Measurements from ENCODE around the gene MCOLN1. TPM values are rescaled to one million over a fixed set of nuclear protein-coding genes. Genes with fewer than 3 reads are reported as not detected.

The MCOLN1 gene
- total RNA-seq, 2 experiments from 2014 or later = 7.8 to 18.3 TPM

- H3K27ac ChIP-seq (ENCODE audit: low read depth, low read length, poor library complexity, severe bottlenecking) = no peak overlapping the region
- no peaks in the 10 kb centered on the region for H3K4me1 ChIP-seq (ENCODE audit: insufficient read depth, low read length, poor library complexity, severe bottlenecking)
- ChIA-PET CTCF (ENCODE audit: unreplicated experiment) (no interaction called here), POLR2A (no interaction called here)
- H3K36me3 ChIP-seq (ENCODE audit: insufficient read depth, low read length) = no peaks in the 10 kb centered on the region
- no peak for TF ChIP-seq EZH2phosphoT487 (IDR thresholded peaks at IDR 0.05; ENCODE audit: borderline replicate concordance, low read depth, low read length)
- no peaks in the 10 kb centered on the region for H3K79me2 ChIP-seq (ENCODE audit: insufficient read depth, low read depth, low read length)
- no peak for DNase-seq (ENCODE audit: low spot score)
- H4K20me1 ChIP-seq (ENCODE audit: insufficient read depth, low read length) = no peaks in the 10 kb centered on the region
- H2AFZ ChIP-seq (ENCODE audit: low read length) = no peak overlapping the region
- no TSS peak for BruUV-seq (replicated peaks)
- H3K9me2 ChIP-seq (ENCODE audit: insufficient read depth, low read length) = no peaks in the 10 kb centered on the region
- intact Hi-C loops (cut with micrococcal nuclease; ENCODE audit: unreplicated experiment) = no loop called here
- no peak overlapping the region for H3K4me3 ChIP-seq (ENCODE audit: low read depth, low read length, poor library complexity, severe bottlenecking)
- H3K9me3 ChIP-seq (ENCODE audit: low read length) = no peaks in the 10 kb centered on the region
- H3K4me2 ChIP-seq (ENCODE audit: low read length) = no peak overlapping the region
Measured at GRCh38 chr19:7578127-7578526, 55.7 kb downstream of the MCOLN1 start.

GRCh38 chr19:7579182-7579581 lies 56.8 kb downstream of the MCOLN1 start:
- CTCF ChIA-PET (ENCODE audit: unreplicated experiment) = no interaction called here
- Histone ChIP-seq H2AFZ (ENCODE audit: low read length) (no peak overlapping the region), H3K4me3 (ENCODE audit: low read depth, low read length, poor library complexity, severe bottlenecking) (no peak overlapping the region), H4K20me1 (ENCODE audit: insufficient read depth, low read length) (no peaks in the 10 kb centered on the region), H3K27ac (ENCODE audit: low read depth, low read length, poor library complexity, severe bottlenecking) (no peak overlapping the region), H3K9me3 (ENCODE audit: low read length) (no peaks in the 10 kb centered on the region), H3K79me2 (ENCODE audit: insufficient read depth, low read depth, low read length) (no peaks in the 10 kb centered on the region), H3K36me3 (ENCODE audit: insufficient read depth, low read length) (no peaks in the 10 kb centered on the region), H3K9me2 (ENCODE audit: insufficient read depth, low read length) (no peaks in the 10 kb centered on the region), H3K4me1 (ENCODE audit: insufficient read depth, low read length, poor library complexity, severe bottlenecking) (no peaks in the 10 kb centered on the region), H3K4me2 (ENCODE audit: low read length) (no peak overlapping the region)
- TF ChIP-seq EZH2phosphoT487 (IDR thresholded peaks at IDR 0.05; ENCODE audit: borderline replicate concordance, low read depth, low read length) (no peak), CTCF (conservative IDR thresholded peaks at IDR 0.05; ENCODE audit: low read length) (no peak)
- POLR2A ChIA-PET = no interaction called here
- intact Hi-C loops (cut with micrococcal nuclease; ENCODE audit: unreplicated experiment) = no loop called here
- BruUV-seq (replicated peaks) = no TSS peak
- DNase-seq (ENCODE audit: low spot score) = no peak

GRCh38 chr19:7582446-7582845 lies 60.0 kb downstream of the MCOLN1 start:
- H3K9me3 ChIP-seq (ENCODE audit: low read length) = no peaks in the 10 kb centered on the region
- DNase-seq (ENCODE audit: low spot score) = no peak
- H3K4me2 ChIP-seq (ENCODE audit: low read length) = no peak overlapping the region
- no peak overlapping the region for H3K4me3 ChIP-seq (ENCODE audit: low read depth, low read length, poor library complexity, severe bottlenecking)
- TF ChIP-seq EZH2phosphoT487 (IDR thresholded peaks at IDR 0.05; ENCODE audit: borderline replicate concordance, low read depth, low read length) (no peak), CTCF (conservative IDR thresholded peaks at IDR 0.05; ENCODE audit: low read length) (no peak)
- no peak overlapping the region for H2AFZ ChIP-seq (ENCODE audit: low read length)
- BruUV-seq (replicated peaks) = no TSS peak
- no peaks in the 10 kb centered on the region for H3K9me2 ChIP-seq (ENCODE audit: insufficient read depth, low read length)
- no peak overlapping the region for H3K27ac ChIP-seq (ENCODE audit: low read depth, low read length, poor library complexity, severe bottlenecking)
- intact Hi-C loops (cut with micrococcal nuclease; ENCODE audit: unreplicated experiment) = no loop called here
- no peaks in the 10 kb centered on the region for H3K36me3 ChIP-seq (ENCODE audit: insufficient read depth, low read length)
- no peaks in the 10 kb centered on the region for H3K79me2 ChIP-seq (ENCODE audit: insufficient read depth, low read depth, low read length)
- no peaks in the 10 kb centered on the region for H4K20me1 ChIP-seq (ENCODE audit: insufficient read depth, low read length)
- ChIA-PET CTCF (ENCODE audit: unreplicated experiment) (no interaction called here), POLR2A (no interaction called here)
- H3K4me1 ChIP-seq (ENCODE audit: insufficient read depth, low read length, poor library complexity, severe bottlenecking) = no peaks in the 10 kb centered on the region

Small RNAs within 50 kb of the gene (small RNA-seq; reads per million reads assigned to genes)
- gene AC008878.2 = not detected

Other genes with a start within 250 kb of the MCOLN1 start
- gene INSR, start 228.2 kb upstream of the MCOLN1 start, total RNA-seq (2014; rRNA removed; shearing (Covaris generic)) = 57.7 and 90.3 TPM in 2 replicates
- gene INSR, start 228.2 kb upstream of the MCOLN1 start, total RNA-seq (2022) = 74.0 and 83.0 TPM in 2 replicates
- 45.8 and 48.1 TPM in 2 replicates for gene ARHGEF18, start 173.7 kb upstream of the MCOLN1 start, total RNA-seq (2014; rRNA removed; shearing (Covaris generic))
- gene ARHGEF18, start 173.7 kb upstream of the MCOLN1 start, total RNA-seq (2022) = 55.2 and 59.3 TPM in 2 replicates
- not detected in 2 replicates for gene PEX11G, start 33.6 kb upstream of the MCOLN1 start, total RNA-seq (2014; rRNA removed; shearing (Covaris generic))
- not detected in 2 replicates for gene PEX11G, start 33.6 kb upstream of the MCOLN1 start, total RNA-seq (2022)
- gene ZNF358, start 6.5 kb upstream of the MCOLN1 start, total RNA-seq (2014; rRNA removed; shearing (Covaris generic)) = not detected in 2 replicates
- gene ZNF358, start 6.5 kb upstream of the MCOLN1 start, total RNA-seq (2022) = not detected in 2 replicates
- gene PNPLA6, start 13.1 kb downstream of the MCOLN1 start, total RNA-seq (2014; rRNA removed; shearing (Covaris generic)) = 50.6 and 54.3 TPM in 2 replicates
- 92.4 and 93.0 TPM in 2 replicates for gene PNPLA6, start 13.1 kb downstream of the MCOLN1 start, total RNA-seq (2022)
- gene CAMSAP3, start 73.2 kb downstream of the MCOLN1 start, total RNA-seq (2014; rRNA removed; shearing (Covaris generic)) = 1.1 and 1.6 TPM in 2 replicates
- gene CAMSAP3, start 73.2 kb downstream of the MCOLN1 start, total RNA-seq (2022) = 1.9 and 2.8 TPM in 2 replicates
- gene XAB2, start 106.9 kb downstream of the MCOLN1 start, total RNA-seq (2014; rRNA removed; shearing (Covaris generic)) = 35.0 and 36.6 TPM in 2 replicates
- gene XAB2, start 106.9 kb downstream of the MCOLN1 start, total RNA-seq (2022) = 39.7 and 39.9 TPM in 2 replicates
- 48.8 and 65.4 TPM in 2 replicates for gene PET100, start 107.2 kb downstream of the MCOLN1 start, total RNA-seq (2014; rRNA removed; shearing (Covaris generic))
- gene PET100, start 107.2 kb downstream of the MCOLN1 start, total RNA-seq (2022) = 111 and 118 TPM in 2 replicates
- 0.82 TPM in 1 of 2 replicates, not detected in the other for gene PCP2, start 111.1 kb downstream of the MCOLN1 start, total RNA-seq (2014; rRNA removed; shearing (Covaris generic))
- gene PCP2, start 111.1 kb downstream of the MCOLN1 start, total RNA-seq (2022) = 2.0 and 2.1 TPM in 2 replicates
- gene STXBP2, start 114.5 kb downstream of the MCOLN1 start, total RNA-seq (2014; rRNA removed; shearing (Covaris generic)) = 27.7 and 43.0 TPM in 2 replicates
- gene STXBP2, start 114.5 kb downstream of the MCOLN1 start, total RNA-seq (2022) = 121 and 138 TPM in 2 replicates
- not detected in 2 replicates for gene RETN, start 146.4 kb downstream of the MCOLN1 start, total RNA-seq (2014; rRNA removed; shearing (Covaris generic))
- gene RETN, start 146.4 kb downstream of the MCOLN1 start, total RNA-seq (2022) = not detected in 2 replicates
- 0.22 and 0.28 TPM in 2 replicates for gene MCEMP1, start 154.5 kb downstream of the MCOLN1 start, total RNA-seq (2014; rRNA removed; shearing (Covaris generic))
- not detected in 2 replicates for gene MCEMP1, start 154.5 kb downstream of the MCOLN1 start, total RNA-seq (2022)
- 78.4 and 91.5 TPM in 2 replicates for gene TRAPPC5, start 158.2 kb downstream of the MCOLN1 start, total RNA-seq (2014; rRNA removed; shearing (Covaris generic))
- 115 and 150 TPM in 2 replicates for gene TRAPPC5, start 158.2 kb downstream of the MCOLN1 start, total RNA-seq (2022)
- gene FCER2, start 179.5 kb downstream of the MCOLN1 start, total RNA-seq (2014; rRNA removed; shearing (Covaris generic)) = 3.3 and 3.7 TPM in 2 replicates
- 3.9 and 4.6 TPM in 2 replicates for gene FCER2, start 179.5 kb downstream of the MCOLN1 start, total RNA-seq (2022)
- not detected in 2 replicates for gene CLEC4G, start 209.5 kb downstream of the MCOLN1 start, total RNA-seq (2014; rRNA removed; shearing (Covaris generic))
- gene CLEC4G, start 209.5 kb downstream of the MCOLN1 start, total RNA-seq (2022) = not detected in 2 replicates
- not detected in 2 replicates for gene CD209, start 224.9 kb downstream of the MCOLN1 start, total RNA-seq (2014; rRNA removed; shearing (Covaris generic))
- gene CD209, start 224.9 kb downstream of the MCOLN1 start, total RNA-seq (2022) = not detected in 2 replicates
- not detected in 2 replicates for gene CLEC4M, start 240.6 kb downstream of the MCOLN1 start, total RNA-seq (2014; rRNA removed; shearing (Covaris generic))
- not detected in 2 replicates for gene CLEC4M, start 240.6 kb downstream of the MCOLN1 start, total RNA-seq (2022)

All from OCI-LY7 (cell line).